RWPE2 (cell line): Measurements from ENCODE around the gene FEZF2.

ENCODE experiments used
- ATAC-seq: fragments of 200-7000 bp; cut with Tn5 transposase; 3 replicates; pipeline ENCODE4 v1.9.1; 2021; ENCODE audit warnings: low read depth
- DNase-seq: peaks from one replicate; pipeline ENCODE4 v3.0.0-alpha.2; 2020; ENCODE audit warnings: low spot score
- H3K27ac ChIP-seq: fragments of 450-650 bp; 2 replicates; pipeline ENCODE4 v1.5.1; 2017; ENCODE audit warnings: mild to moderate bottlenecking; ENCODE audit not compliant: poor library complexity, severe bottlenecking
- H3K27me3 ChIP-seq: fragments of 250-450 bp; sonication (Bioruptor Pico); 2 replicates; pipeline ENCODE4 v1.5.1; 2021; ENCODE audit warnings: mild to moderate bottlenecking, moderate library complexity; ENCODE audit not compliant: insufficient read depth, poor library complexity, severe bottlenecking
- H3K36me3 ChIP-seq: fragments of 250-450 bp; sonication (Bioruptor Pico); 2 replicates; pipeline ENCODE4 v1.5.1; 2020; ENCODE audit warnings: low read depth, mild to moderate bottlenecking, moderate library complexity
- H3K4me1 ChIP-seq: fragments of 250-450 bp; sonication (Bioruptor Pico); 2 replicates; pipeline ENCODE4 v1.5.1; 2021; ENCODE audit warnings: mild to moderate bottlenecking, moderate library complexity; ENCODE audit not compliant: insufficient read depth, poor library complexity, severe bottlenecking
- H3K4me3 ChIP-seq: fragments of 250-450 bp; sonication (Bioruptor Pico); 2 replicates; pipeline ENCODE4 v1.5.1; 2021; ENCODE audit warnings: mild to moderate bottlenecking, moderate library complexity; ENCODE audit not compliant: severe bottlenecking
- H3K9me3 ChIP-seq: fragments of 250-450 bp; sonication (Bioruptor Pico); 2 replicates; pipeline ENCODE4 v1.5.1; 2021; ENCODE audit warnings: mild to moderate bottlenecking, moderate library complexity; ENCODE audit not compliant: severe bottlenecking
- TF ChIP-seq, protein P1 (sequence below): fragments of 450-650 bp; IDR thresholded peaks from one replicate; pipeline ENCODE4 v1.5.1; 2017; ENCODE audit warnings: mild to moderate bottlenecking, moderate library complexity; ENCODE audit not compliant: poor library complexity, severe bottlenecking

FEZF2 gene

GRCh38 chr3:62368290-62368704 lies 5.1 kb downstream of the FEZF2 start:
- H3K4me3 ChIP-seq = no peak overlapping the region
- no peak for ATAC-seq
- no peaks in the 10 kb centered on the region for H3K36me3 ChIP-seq
- DNase-seq = no peak
- peaks cover 93% of the 10 kb centered on the region for H3K27me3 ChIP-seq
- TF ChIP-seq, protein P1, sequence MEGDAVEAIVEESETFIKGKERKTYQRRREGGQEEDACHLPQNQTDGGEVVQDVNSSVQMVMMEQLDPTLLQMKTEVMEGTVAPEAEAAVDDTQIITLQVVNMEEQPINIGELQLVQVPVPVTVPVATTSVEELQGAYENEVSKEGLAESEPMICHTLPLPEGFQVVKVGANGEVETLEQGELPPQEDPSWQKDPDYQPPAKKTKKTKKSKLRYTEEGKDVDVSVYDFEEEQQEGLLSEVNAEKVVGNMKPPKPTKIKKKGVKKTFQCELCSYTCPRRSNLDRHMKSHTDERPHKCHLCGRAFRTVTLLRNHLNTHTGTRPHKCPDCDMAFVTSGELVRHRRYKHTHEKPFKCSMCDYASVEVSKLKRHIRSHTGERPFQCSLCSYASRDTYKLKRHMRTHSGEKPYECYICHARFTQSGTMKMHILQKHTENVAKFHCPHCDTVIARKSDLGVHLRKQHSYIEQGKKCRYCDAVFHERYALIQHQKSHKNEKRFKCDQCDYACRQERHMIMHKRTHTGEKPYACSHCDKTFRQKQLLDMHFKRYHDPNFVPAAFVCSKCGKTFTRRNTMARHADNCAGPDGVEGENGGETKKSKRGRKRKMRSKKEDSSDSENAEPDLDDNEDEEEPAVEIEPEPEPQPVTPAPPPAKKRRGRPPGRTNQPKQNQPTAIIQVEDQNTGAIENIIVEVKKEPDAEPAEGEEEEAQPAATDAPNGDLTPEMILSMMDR = no peak
- no peaks in the 10 kb centered on the region for H3K9me3 ChIP-seq
- no peak overlapping the region for H3K27ac ChIP-seq
- no peaks in the 10 kb centered on the region for H3K4me1 ChIP-seq

DNA sequence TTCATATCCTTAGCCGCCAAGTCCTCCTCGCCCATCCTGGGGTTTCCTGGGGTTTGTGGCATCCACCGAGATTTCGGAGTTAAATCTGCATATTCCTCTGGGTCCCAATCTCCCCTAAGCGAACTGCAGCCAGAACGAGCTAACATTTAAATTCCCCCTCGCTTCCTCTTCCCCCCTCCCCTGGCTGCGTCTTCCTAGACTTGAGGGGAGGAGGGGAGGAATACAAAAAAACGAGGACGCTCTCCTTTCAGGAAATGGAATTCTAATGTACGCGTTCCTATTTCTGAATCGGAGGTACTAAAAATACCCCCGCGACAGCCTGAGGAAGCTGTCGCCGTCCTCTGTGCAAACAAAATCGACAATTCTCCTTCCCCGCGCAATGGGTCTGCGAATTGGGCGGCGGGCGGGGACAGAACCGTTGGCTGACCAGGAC lies 5.6 kb downstream of the FEZF2 start:
- Histone ChIP-seq H3K36me3 (no peaks in the 10 kb centered on the region), H3K27ac (no peak overlapping the region), H3K9me3 (no peaks in the 10 kb centered on the region), H3K4me3 (no peak overlapping the region), H3K27me3 (peaks cover 88% of the 10 kb centered on the region), H3K4me1 (no peaks in the 10 kb centered on the region)
- TF ChIP-seq, protein P1 = no peak
- no peak for ATAC-seq
- DNase-seq = no peak

DNA sequence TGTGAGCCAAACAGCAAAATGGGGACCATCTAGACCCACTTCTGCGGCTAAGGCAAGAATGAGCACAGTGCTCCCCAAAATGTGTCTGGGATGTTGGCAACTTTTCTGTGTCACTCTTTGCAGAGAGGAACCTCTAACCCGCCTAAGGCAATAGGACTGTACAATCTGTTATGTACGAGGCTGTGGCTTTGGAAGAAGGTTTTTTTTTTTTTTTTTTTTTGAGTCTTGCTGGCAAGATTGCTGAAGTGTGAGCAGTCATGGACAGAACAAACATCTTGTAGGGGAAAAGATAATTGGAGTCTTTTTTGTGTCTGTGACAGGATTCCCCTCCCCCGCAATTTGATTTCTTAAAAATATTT lies 7.2 kb downstream of the FEZF2 start:
- DNase-seq (no peak), ATAC-seq (no peak)
- Histone ChIP-seq H3K9me3 (no peaks in the 10 kb centered on the region), H3K27me3 (peaks cover 71% of the 10 kb centered on the region), H3K4me3 (no peak overlapping the region), H3K36me3 (no peaks in the 10 kb centered on the region), H3K4me1 (no peaks in the 10 kb centered on the region), H3K27ac (no peak overlapping the region)
- TF ChIP-seq, protein P1 = no peak

GRCh38 chr3:62365391-62366125 lies 7.8 kb downstream of the FEZF2 start:
- no peaks in the 10 kb centered on the region for H3K36me3 ChIP-seq
- no peak for DNase-seq
- no peak for ATAC-seq
- H3K4me1 ChIP-seq = no peaks in the 10 kb centered on the region
- no peak overlapping the region for H3K27ac ChIP-seq
- no peak overlapping the region for H3K4me3 ChIP-seq
- TF ChIP-seq, protein P1 = no peak
- no peaks in the 10 kb centered on the region for H3K9me3 ChIP-seq
- peaks cover 66% of the 10 kb centered on the region for H3K27me3 ChIP-seq

DNA sequence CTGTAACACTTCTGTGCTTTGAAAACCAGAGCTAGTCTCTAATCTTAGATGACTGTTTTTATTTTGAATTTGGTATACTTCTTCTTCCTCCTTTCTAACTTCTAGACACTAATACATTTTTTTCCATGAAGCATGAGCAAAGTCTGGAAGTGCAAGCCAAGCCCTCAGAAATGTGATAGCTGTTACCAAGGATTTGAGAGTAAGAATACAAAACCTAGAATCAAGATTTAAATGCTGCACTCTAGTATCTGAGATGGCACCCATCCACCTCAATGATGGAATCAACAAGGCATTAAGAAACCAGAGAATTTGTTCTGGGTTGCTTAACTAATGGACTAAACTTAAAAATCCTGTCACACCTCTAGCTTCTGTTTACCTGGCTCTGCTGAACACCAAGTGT lies 9.2 kb downstream of the FEZF2 start:
- no peak overlapping the region for H3K27ac ChIP-seq
- no peaks in the 10 kb centered on the region for H3K36me3 ChIP-seq
- no peaks in the 10 kb centered on the region for H3K4me1 ChIP-seq
- ATAC-seq (no peak), DNase-seq (no peak)
- H3K9me3 ChIP-seq = no peaks in the 10 kb centered on the region
- no peak overlapping the region for H3K4me3 ChIP-seq
- TF ChIP-seq, protein P1 = no peak
- H3K27me3 ChIP-seq = peaks cover 60% of the 10 kb centered on the region
